K562 (cell line): ENCODE data around the gene CNNM3. TPM values are rescaled to one million over a fixed set of nuclear protein-coding genes. Genes with fewer than 3 reads are reported as not detected.

ENCODE experiments used
- ETS1 ChIP-seq: conservative IDR thresholded peaks from 2 replicates; pipeline ENCODE4 v1.6.1; 2011; ENCODE audit warnings: low read depth, mild to moderate bottlenecking, low read length; ENCODE audit not compliant: control insufficient read depth
- GABPA ChIP-seq: fragments of 200-800 bp; sonication (Bioruptor generic); conservative IDR thresholded peaks from 2 replicates; pipeline ENCODE4 v1.6.1; 2016; ENCODE audit warnings: low read depth, missing genetic modification characterization, missing compliant biosample characterization
- MAZ ChIP-seq, 2 experiments: fragments of 450-650 bp in 1 of 2; sonication (generic) in 1 of 2; formaldehyde crosslinking; IDR thresholded peaks in 1 of 2; conservative IDR thresholded peaks in 1 of 2; 2 replicates each; pipeline versions ENCODE4 v1.4.0 to v1.5.0; 2020; ENCODE audit warnings: mild to moderate bottlenecking in 1 of 2, missing genetic modification reagents in 1 of 2
- MECOM ChIP-seq: fragments of 250-450 bp; sonication (Bioruptor Pico); IDR thresholded peaks from 2 replicates; pipeline ENCODE4 v1.8.0; 2022; ENCODE audit warnings: inconsistent platforms
- MNT ChIP-seq, 2 experiments: fragments of 450-650 bp; conservative IDR thresholded peaks; 2 replicates each; pipeline ENCODE4 v1.6.1; 2017; ENCODE audit warnings: mild to moderate bottlenecking in 2 of 2, moderate library complexity in 2 of 2
- NEUROD1 ChIP-seq: fragments of 150-350 bp; IDR thresholded peaks from 2 replicates; pipeline ENCODE4 v1.6.1; 2014; ENCODE audit warnings: borderline replicate concordance, low read length, low read depth; ENCODE audit not compliant: partially characterized antibody
- REST ChIP-seq, 2 experiments: fragments of 450-650 bp; formaldehyde crosslinking in 1 of 2; IDR thresholded peaks; 2 replicates each; pipeline versions ENCODE4 v1.4.0 to v1.6.1; 2014 to 2020; ENCODE audit warnings: mild to moderate bottlenecking in 2 of 2, borderline replicate concordance in 1 of 2, low read depth in 1 of 2
- ZNF436 ChIP-seq: fragments of 250-450, 450-650 bp; sonication (Bioruptor Pico); formaldehyde crosslinking; IDR thresholded peaks from 2 replicates; pipeline ENCODE4 v1.7.0; 2020; ENCODE audit warnings: mild to moderate bottlenecking
- ZNF445 ChIP-seq: fragments of 250-450 bp; sonication (Bioruptor Pico); IDR thresholded peaks from 2 replicates; pipeline ENCODE4 v1.4.0; 2020; ENCODE audit warnings: low read depth, mild to moderate bottlenecking, moderate library complexity
- ZNF583 ChIP-seq: fragments of 250-450 bp; sonication (Bioruptor Pico); IDR thresholded peaks from 2 replicates; pipeline ENCODE4 v1.4.0; 2020
- polyA plus RNA-seq, 8 experiments: library from polyadenylated mRNA; depleted of rRNA in 4 of 8; stranded (reverse) in 5 of 8; unstranded in 3 of 8; fragments of >200 nt; fragmentation: Nextera tagmentation in 2 of 8; fragmentation: Illumina TruSeq in 1 of 8; extraction: Ambion mirVana in 2 of 8; extraction: Trizol in 1 of 8; gene quantifications; 2 replicates each; pipeline versions ENCODE4 v1.2.1 to v1.2.3, GENCODE V29; 2011 to 2014; ENCODE audit warnings: inconsistent platforms in 1 of 8, missing spikeins in 1 of 8
- total RNA-seq, 7 experiments: library from RNA; depleted of rRNA in 6 of 7; stranded (reverse); fragments of >200 nt in 6 of 7; fragmentation: Illumina TruSeq in 2 of 7; extraction: Trizol in 2 of 7; gene quantifications; 2 replicates each; pipeline versions ENCODE4 v1.2.1 to v1.2.3, GENCODE V29; 2011 to 2021; ENCODE audit warnings: low replicate concordance in 1 of 7
- TF ChIP-seq, protein P1 (sequence below): fragments of 450-650 bp; formaldehyde crosslinking; IDR thresholded peaks from 2 replicates; pipeline ENCODE4 v1.4.0; 2020; ENCODE audit warnings: mild to moderate bottlenecking, mixed read lengths

The CNNM3 gene
- total and polyA plus RNA-seq, 9 of the 15 experiments (the other 6 are each of a cell fraction or from before 2014, with no cell fraction given) = 1.4 to 16.9 (median 6.5) TPM

DNA sequence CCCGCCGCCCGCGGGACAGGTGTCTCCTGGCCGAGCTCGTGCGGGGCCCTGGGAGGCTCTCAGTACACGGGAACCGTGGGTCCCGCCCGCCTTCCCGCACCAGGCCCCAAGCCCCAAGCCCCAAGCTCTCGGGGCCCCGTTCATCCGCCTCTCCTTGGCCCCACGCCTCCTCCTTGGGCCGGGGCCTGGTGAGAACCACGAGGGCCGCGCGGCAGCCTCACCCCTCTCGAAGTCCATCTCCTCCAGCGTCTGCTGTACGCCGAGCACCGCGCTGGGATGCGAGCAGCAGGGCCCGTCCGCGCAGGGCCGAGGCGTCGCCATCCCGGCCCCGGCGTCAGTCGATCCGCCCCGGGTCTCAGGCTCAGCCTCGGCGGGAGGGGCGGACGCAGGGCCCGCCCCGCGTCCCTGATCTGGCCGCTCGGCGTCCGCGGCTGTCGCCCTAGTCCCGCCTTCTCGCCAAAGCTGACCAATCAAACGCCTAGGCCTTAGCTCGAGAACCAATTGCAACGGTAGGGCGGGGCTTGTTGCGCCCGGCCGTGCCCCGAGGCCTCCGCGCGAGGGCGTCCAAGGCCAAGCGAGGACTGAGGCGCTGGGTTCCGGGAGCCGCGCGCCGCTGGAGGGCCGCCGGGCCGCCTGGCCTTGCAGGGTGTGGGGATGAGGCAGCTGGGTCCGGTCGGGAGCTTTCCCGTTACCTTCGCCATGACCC, 41.8 kb downstream of the CNNM3 start, which contains the start of gene ANKRD39 (continued):
- TF ChIP-seq REST (IDR thresholded peaks at IDR 0.05; ENCODE audit: borderline replicate concordance) (peak; percentile 96), REST (CRISPR knock-in tag; IDR thresholded peaks at IDR 0.05; ENCODE audit: low read depth) (no peak), NEUROD1 (peak; percentile 99), GABPA (peak; percentile 37), ZNF445 (CRISPR knock-in tag) (no peak), MECOM (CRISPR knock-in tag) (no peak), ETS1 (peak; percentile 0; the same call in 1 of the 2 replicates), MNT (conservative IDR thresholded peaks at IDR 0.05) (peak in 1 of 2 experiments; percentile 75; a peak in 3 of 4 replicates), ZNF436 (CRISPR knock-in tag) (0 out of 2 replicates have a peak, but pooled peaks have one; percentile 47), MAZ (CRISPR knock-in tag; conservative IDR thresholded peaks at IDR 0.05 in 1 of 2, IDR thresholded peaks at IDR 0.05 in 1 of 2) (peak; percentile 70 to 82; a peak in 3 of 4 replicates), ZNF583 (CRISPR knock-in tag) (no peak)
- TF ChIP-seq, protein P1, sequence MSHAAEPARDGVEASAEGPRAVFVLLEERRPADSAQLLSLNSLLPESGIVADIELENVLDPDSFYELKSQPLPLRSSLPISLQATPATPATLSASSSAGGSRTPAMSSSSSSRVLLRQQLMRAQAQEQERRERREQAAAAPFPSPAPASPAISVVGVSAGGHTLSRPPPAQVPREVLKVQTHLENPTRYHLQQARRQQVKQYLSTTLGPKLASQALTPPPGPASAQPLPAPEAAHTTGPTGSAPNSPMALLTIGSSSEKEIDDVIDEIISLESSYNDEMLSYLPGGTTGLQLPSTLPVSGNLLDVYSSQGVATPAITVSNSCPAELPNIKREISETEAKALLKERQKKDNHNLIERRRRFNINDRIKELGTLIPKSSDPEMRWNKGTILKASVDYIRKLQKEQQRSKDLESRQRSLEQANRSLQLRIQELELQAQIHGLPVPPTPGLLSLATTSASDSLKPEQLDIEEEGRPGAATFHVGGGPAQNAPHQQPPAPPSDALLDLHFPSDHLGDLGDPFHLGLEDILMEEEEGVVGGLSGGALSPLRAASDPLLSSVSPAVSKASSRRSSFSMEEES (CRISPR knock-in tag) = no peak
